Coronary artery (tissue), 2 donors: ENCODE results near the gene TMEM256.

Source experiments
- DNase-seq: peaks from one replicate; pipeline ENCODE4 v3.0.0-alpha.2; 2017; ENCODE audit warnings: low spot score
- H3K27ac ChIP-seq, 2 donors: fragments of 200-600 bp; sonication (generic); one replicate each; pipeline ENCODE4 v1.5.1; 2016 to 2019
- H3K4me3 ChIP-seq: fragments of 200-600 bp; sonication (generic); 2 replicates; pipeline ENCODE4 v1.5.1; 2016; ENCODE audit warnings: mild to moderate bottlenecking, moderate library complexity
- TF ChIP-seq, protein P1 (sequence below): fragments of 200-600 bp; sonication (generic); IDR thresholded peaks from one replicate; pipeline ENCODE4 v1.5.1; 2019; ENCODE audit warnings: antibody characterized with exemption

Gene TMEM256

DNA sequence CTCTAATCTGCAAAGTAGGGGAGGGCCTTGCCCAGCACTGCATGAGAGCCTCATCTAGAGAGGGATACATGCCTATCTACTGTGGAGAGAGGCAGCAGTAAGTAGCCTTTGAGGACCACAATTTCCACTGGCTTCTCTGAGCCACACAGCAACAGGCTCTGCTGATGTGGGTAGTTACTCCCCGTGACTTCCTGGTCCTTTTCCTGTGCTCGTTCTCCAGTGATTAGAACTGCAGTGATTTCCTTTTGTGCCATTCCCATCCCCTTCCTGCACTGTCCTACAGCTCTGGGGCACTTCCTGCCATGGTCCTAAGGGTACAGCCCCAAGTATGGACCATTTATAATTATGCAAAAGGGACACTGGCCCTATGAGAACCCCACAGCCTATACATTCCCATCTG lies 12.6 kb downstream of the TMEM256 start:
- no peak for DNase-seq
- Histone ChIP-seq H3K27ac (no peak overlapping the region), H3K4me3 (no peak overlapping the region)
- TF ChIP-seq, protein P1, sequence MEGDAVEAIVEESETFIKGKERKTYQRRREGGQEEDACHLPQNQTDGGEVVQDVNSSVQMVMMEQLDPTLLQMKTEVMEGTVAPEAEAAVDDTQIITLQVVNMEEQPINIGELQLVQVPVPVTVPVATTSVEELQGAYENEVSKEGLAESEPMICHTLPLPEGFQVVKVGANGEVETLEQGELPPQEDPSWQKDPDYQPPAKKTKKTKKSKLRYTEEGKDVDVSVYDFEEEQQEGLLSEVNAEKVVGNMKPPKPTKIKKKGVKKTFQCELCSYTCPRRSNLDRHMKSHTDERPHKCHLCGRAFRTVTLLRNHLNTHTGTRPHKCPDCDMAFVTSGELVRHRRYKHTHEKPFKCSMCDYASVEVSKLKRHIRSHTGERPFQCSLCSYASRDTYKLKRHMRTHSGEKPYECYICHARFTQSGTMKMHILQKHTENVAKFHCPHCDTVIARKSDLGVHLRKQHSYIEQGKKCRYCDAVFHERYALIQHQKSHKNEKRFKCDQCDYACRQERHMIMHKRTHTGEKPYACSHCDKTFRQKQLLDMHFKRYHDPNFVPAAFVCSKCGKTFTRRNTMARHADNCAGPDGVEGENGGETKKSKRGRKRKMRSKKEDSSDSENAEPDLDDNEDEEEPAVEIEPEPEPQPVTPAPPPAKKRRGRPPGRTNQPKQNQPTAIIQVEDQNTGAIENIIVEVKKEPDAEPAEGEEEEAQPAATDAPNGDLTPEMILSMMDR = no peak

DNA sequence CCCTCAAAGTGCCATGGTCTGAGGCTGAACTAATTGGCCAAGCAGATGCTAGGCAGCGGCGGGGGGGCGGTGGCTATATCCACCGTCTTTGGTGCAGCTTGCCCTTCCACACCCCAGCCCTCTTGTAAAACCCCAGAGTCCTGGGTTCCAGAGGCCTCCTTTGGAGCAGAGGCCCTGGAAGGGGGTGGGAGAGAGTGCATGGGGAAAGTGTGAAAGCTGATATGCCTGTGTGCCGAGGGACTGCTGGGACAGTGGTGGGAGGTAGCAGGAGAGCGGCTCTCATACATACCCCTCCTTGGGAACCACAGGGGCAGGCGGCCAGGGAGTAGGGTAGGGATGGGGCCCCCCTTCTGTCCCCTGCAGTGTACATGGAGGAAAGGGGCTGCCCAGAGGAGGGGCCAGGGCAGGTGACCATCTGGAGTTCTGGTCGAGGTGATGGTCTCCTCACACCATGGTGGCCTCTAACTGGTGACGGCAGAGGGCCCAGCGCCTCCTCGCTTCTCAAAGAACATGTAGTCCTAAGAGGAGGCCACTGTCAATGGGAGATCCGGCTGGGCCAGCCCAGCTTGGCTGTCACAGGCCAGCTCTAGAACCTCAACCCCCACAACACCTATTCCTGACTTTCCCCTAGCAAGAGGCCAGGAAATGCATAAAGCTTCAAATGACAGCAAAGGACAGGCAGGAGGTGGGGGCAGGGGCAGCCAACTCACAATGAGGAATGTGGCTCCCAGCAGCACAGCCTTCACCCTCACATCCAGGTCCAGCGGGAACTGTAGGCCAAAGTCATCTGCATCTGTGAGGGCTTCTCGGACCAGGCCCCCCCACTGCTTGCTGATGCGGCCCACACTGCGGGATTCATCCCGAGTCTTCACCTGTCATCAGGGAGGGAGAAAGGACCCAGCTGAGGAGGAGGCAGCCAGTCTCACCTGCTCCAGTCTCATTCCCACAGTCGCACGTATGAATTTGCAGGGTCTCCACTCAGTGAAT lies 13.7 kb downstream of the TMEM256 start:
- DNase-seq = no peak
- Histone ChIP-seq H3K27ac (no peak overlapping the region), H3K4me3 (no peak overlapping the region)
- TF ChIP-seq, protein P1 = no peak

DNA sequence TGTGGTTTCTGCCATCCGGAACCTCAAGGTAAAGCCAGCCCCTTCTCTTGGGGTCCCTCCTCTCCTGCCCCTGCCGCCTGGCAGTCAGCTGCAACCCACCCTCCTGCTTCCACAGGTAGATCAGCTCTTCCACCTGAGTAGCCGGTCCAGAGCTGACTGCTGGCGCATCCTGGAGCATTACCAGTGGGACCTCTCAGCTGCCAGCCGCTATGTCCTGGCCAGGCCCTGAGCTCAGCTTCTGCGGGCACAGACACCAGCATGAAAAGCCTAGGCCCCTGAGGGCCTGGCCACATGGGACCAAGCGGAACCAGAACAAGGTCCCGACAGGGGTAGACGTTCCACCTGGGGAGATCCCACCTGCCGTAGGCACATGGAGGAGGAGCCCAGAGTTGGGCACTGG lies 15.0 kb downstream of the TMEM256 start:
- DNase-seq = no peak
- H3K27ac ChIP-seq = no peak overlapping the region
- TF ChIP-seq, protein P1 = no peak
- no peak overlapping the region for H3K4me3 ChIP-seq

DNA sequence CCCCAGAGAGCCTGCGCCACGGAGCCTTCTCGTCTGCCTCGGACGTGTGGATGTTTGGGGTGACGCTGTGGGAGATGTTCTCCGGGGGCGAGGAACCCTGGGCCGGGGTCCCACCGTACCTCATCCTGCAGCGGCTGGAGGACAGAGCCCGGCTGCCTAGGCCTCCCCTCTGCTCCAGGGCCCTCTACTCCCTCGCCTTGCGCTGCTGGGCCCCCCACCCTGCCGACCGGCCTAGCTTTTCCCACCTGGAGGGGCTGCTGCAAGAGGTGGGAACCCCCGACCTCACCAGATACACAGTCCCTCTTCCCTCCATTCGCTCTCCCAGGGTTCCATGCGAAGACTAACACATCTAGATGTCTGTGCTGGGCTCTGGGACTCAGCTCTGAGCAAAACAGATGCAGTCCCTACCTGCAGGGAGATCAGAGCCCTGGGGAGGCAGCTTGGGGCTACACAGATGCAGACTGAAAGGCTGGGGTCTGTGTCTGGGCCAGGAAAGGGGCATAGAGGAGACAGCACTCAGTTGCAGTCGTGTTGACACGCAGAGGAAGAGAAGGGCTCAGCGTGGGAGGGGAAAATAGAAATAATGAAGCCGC lies 19.3 kb downstream of the TMEM256 start:
- DNase-seq = no peak
- peak overlapping the region; percentile 77 for H3K4me3 ChIP-seq
- H3K27ac ChIP-seq = peak overlapping the region in 1 of 2 donors; percentile 61
- TF ChIP-seq, protein P1 = no peak

DNA sequence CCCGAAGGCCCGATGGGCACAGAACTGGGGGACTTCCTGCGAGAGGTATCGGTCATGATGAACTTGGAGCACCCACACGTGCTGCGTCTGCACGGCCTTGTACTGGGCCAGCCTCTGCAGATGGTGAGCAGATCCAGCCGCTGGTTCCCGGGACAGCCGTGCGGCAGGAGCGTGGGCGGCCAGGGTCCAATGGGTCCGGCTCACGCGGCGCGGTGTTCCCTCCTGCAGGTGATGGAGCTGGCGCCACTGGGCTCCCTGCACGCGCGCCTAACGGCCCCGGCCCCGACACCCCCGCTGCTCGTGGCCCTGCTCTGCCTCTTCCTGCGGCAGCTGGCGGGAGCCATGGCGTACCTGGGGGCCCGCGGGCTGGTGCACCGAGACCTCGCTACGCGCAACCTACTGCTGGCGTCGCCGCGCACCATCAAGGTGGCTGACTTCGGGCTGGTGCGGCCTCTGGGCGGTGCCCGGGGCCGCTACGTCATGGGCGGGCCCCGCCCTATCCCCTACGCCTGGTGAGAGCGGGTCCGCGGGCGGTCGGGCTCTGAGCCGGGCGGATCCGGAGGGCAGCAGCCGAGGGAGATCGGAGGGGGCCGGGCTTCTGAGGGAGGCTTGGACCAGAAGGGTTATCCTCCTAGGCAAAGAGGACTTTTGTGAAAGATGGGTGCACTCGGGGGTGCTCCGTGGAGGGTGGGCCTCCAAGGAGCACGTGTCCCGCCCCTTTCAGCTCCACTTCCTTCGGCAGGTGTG lies 20.0 kb downstream of the TMEM256 start:
- Histone ChIP-seq H3K4me3 (peak overlapping the region; percentile 77), H3K27ac (peak overlapping the region in 1 of 2 donors; percentile 61)
- TF ChIP-seq, protein P1 = no peak
- no peak for DNase-seq

DNA sequence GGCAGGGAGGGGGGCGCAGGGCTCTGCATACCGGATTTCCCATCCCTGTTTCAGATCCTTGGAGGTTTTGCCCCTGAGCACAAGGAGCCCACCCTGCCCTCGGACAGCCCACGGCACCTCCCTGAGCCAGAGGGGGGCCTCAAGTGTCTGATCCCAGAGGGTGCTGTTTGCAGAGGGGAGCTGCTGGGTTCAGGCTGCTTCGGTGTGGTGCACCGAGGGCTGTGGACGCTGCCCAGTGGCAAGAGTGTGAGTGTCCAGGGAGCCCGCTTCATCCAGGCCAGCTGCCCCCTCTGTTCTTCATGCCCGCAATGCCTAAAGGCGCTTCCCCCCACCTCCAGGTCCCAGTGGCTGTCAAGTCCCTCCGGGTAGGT lies 20.5 kb downstream of the TMEM256 start:
- peak overlapping the region; percentile 77 for H3K4me3 ChIP-seq
- DNase-seq = no peak
- peak overlapping the region in 1 of 2 donors; percentile 61 for H3K27ac ChIP-seq
- TF ChIP-seq, protein P1 = no peak
